GM18507 (cell line): ENCODE results near the gene SFXN5.
A peak's percentile ranks its signal among the peaks of the same experiment; 100 is the strongest.
"Not testable (repeated sequence)": the region's sequence is repeated elsewhere in the genome, so short reads cannot be mapped to it uniquely, and the experiment has no call there.

Source experiments
- DNase-seq: peaks from one replicate; pipeline ENCODE4 v3.0.0; 2011; ENCODE audit warnings: low read depth; ENCODE audit not compliant: insufficient read length; ENCODE audit errors: extremely low spot score
- FAIRE-seq: peaks from 2 replicates; lab custom pipeline; 2011; peaks lifted over from hg19 to GRCh38; lab: Jason Lieb, UNC

SFXN5 gene

GRCh38 chr2:73103018-73103542 is 31.6 kb upstream of the SFXN5 start:
- no peak for DNase-seq
- no peak for FAIRE-seq

GRCh38 chr2:73101626-73102256 is 30.2 kb upstream of the SFXN5 start:
- FAIRE-seq: no peak
- no peak for DNase-seq

GRCh38 chr2:73100956-73101355 is 29.4 kb upstream of the SFXN5 start:
- DNase-seq (no peak), FAIRE-seq (no peak)

GRCh38 chr2:73099486-73099885 is 28.0 kb upstream of the SFXN5 start:
- DNase-seq: no peak
- FAIRE-seq: no peak

DNA sequence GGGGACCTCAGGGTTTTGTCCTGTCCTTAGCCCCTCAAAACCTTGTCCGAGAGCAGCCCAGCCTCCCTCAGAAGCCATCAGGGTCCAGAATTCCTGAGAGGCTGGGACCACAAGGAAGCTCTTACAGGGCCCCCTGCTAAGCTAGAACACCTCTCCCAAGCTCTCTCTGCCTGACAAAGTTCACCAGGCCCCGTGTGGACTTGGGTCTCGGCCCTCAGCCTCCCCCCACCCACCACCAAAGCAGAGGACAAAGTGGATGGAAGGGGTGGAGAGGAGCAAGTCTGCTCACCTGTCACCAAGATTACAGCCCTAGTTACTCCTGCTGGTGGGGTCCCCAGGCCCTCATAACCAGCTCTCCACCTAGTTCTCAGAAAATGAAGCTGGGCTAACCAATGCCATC is 24.4 kb upstream of the SFXN5 start:
- no peak for DNase-seq
- no peak for FAIRE-seq

- DNase-seq, FAIRE-seq: not testable (repeated sequence)
Observed at GRCh38 chr2:73093601-73094218, 22.2 kb upstream of the SFXN5 start.

DNA sequence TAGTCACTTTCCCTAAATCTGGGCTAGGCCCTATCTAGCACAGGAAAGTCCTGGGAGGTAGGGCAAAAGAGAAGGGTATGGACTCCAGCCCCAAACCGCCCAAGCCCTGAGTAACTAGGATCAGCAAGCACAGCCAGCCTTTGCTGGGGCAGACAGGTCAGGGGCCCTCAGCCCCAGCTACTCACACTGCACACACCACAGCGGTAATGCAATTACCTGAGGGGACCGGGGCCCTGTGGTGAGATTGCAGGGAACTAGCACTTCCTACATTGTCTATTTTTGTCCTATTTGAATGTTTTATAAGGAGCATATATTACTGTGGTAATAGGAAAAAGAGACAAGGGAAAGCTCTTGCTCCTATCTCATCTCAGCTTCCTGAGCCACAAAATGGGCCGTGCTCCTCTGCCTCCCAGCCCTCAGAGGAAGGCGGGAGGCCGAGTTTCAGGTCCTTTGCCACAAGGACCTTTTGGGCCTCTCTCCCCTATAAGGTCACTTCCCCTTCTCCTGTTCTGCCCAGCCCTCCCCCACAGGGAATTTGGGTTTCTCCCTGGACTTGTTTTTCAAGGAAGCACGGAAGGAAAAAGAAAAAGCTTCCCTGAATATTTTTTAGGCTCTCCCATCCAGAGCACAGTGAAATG is 20.8 kb upstream of the SFXN5 start:
- no peak for FAIRE-seq

GRCh38 chr2:73091696-73092095 is 20.2 kb upstream of the SFXN5 start:
- no peak for DNase-seq
- FAIRE-seq: no peak

More for the DNA sequence above, 20.8 kb upstream of the SFXN5 start:
- DNase-seq: no peak

DNA sequence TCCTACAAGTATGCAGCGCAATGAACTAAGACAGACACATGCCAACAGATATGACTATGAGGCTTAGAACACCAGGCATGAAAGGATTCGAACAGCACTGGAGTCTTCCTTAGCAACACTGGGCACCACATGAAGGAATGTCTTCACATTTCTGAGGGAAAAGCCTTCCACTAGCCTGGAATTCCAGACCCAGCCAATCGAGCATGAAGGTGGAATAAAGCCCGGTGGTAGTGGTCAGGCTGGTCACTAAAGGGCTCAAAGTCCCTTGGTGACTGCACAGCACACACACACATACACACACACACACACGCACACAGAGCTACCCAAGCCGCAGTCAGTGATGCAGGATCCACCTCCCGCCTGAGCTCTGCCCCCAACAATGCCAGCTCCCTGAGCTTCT is 19.7 kb upstream of the SFXN5 start:
- no peak for FAIRE-seq
- DNase-seq: no peak

GRCh38 chr2:73089270-73090030 is 17.9 kb upstream of the SFXN5 start:
- no peak for DNase-seq
- no peak for FAIRE-seq

- DNase-seq (no peak), FAIRE-seq (no peak)
Observed at GRCh38 chr2:73088703-73089102, 17.2 kb upstream of the SFXN5 start.

DNA sequence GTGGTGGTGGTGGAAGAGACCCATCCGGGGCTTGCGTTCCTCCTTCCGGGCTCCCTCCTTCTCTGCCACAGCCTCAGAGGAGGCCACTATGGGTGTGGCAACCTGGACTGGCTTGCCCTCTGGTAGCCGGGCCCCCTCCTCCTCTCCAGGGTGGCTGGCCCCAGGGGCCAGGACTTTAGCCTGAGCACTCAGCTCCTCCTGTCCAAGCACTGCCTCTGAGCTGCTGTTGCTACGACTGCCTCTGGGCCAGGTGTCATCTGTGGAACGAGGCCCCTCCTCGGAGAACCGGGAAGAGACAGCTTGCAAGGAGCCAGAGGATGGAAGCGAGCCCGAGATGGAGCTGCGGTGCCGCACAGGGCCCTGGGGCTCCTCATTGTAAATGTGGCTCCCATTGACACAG is 16.7 kb upstream of the SFXN5 start:
- FAIRE-seq: no peak

DNA sequence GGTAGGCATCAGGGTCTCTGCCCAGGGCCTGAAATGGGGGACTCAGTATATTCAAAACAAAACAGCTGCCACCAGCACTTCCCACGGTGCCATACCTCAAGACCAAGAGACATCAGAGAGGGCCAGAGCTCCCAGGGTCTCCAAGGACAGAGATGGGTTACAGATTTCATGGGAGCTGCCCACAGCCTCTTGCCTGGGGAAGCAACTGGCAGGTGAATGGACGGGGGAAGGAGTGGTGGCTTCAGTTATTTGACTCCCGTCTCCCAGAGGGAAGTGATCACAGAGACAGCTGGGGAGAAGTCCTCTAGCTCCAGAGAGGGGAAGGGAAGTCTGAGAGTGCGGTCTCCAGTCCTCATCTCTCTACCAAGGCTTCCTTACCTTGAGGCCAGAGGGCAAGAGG is 15.8 kb upstream of the SFXN5 start:
- no peak for FAIRE-seq
- DNase-seq: no peak

More for the DNA sequence above, 16.7 kb upstream of the SFXN5 start:
- DNase-seq: no peak

DNA sequence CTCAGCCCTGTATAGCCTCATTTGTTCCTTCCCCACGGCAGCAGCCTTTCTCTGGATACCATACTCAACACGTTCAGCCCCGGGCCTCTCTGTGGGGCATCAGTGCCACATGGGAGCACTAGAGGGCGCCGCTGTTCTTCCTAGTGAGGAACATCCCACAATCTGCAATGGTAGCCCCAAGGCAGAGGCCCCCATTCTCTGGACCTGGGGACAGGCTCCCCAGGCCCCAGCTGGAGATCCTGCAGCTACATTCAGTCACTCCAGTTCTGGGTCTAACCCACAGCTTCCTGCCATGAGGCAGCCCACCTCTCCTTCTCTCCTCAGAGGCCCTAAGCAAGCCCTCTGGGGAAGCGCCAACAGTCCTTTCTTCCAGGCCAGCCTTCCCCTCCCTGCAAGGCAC is 14.2 kb upstream of the SFXN5 start:
- DNase-seq (peak; percentile 62), FAIRE-seq (peak; percentile 80)

GRCh38 chr2:73084971-73085370 is 13.5 kb upstream of the SFXN5 start:
- DNase-seq: no peak
- no peak for FAIRE-seq

DNA sequence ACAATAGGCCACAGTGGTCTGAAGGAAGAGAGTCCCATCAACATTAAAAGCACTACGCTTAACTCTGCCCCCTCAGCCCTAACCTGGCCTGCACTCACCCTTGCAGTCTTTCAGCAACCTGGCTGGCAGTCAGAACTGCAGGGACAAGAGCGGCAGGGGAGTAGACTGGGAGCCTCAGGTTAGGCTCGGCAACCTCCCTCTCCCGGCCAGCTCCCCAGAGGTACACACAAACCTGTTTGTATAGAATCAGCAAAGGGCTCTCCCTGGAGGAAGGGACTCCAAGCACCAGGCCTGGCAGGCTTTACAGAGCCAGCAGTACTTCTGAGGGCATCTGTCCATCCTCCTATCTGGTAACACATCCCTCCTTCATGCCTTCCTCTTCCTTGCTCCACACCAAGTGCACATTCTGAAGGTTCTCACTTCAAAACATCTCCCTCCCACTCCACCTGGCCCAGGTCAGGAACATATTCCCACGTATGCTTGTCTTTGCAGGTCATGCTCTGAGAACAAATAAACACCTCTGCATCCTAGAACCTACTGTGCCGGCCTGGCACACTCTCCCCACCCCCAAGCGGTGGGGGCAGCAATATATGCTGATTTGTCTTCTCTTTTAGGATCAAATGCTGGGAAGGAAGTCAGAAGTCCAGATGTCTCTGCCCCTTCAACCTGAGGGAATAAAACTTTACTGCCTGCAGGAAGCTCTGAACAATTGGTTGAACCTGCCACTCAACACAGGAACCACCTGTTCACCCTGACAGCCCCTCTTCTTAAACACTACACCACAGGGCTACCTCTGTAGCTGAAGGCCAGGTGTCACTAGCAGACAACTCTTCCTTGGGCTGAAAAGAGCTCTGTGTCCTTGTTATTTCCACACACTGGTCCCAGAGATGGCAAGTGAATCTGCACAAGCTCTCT is 12.6 kb upstream of the SFXN5 start:
- no peak for FAIRE-seq
- no peak for DNase-seq

DNA sequence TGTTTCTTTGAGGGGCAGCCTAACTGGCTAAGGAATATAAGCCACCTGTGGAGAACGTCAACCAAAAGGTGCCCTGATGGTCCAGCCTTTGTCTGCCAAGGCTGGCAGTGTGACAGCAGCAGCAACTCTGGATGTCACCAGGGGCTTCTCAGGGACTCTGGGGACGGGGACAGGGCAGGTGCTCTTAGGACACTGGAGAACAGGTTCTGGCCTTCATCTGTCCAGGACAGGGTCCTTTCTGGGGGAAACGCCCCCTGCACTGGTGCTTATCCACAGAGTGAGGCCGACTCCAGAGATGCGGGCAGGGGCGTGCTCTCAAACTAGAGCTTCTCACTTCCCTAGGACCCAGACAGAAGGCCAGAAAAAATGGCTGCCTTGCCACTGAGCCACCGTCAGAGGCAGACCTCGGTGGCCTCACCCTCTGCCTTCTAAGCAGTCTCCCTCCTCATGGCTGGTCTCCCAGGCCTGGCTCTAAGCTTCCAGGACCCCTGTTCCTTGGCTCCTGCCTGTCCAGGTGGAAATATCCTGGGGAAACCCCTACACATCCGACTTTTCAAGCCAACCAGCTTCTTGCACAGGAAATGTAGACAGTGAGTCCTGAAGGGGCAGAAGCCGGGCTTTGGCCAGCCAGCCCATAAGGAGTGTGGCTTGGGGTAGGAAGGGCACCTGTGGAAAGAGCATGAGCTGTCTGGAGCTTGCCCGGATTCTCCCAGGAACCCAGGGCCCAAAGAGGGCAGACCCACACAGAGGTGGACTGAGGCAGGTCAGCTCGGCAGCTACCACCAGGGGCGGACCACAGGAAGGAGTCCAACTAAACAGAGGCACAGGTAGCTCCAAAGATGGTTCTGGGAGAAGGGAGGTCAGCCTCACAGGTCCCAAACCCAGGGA is 11.3 kb upstream of the SFXN5 start:
- no peak for DNase-seq
- FAIRE-seq: no peak

GRCh38 chr2:73081181-73081671 is 9.7 kb upstream of the SFXN5 start:
- DNase-seq (no peak), FAIRE-seq (no peak)
